ENCODE results near the gene PAPOLA.

DNA sequence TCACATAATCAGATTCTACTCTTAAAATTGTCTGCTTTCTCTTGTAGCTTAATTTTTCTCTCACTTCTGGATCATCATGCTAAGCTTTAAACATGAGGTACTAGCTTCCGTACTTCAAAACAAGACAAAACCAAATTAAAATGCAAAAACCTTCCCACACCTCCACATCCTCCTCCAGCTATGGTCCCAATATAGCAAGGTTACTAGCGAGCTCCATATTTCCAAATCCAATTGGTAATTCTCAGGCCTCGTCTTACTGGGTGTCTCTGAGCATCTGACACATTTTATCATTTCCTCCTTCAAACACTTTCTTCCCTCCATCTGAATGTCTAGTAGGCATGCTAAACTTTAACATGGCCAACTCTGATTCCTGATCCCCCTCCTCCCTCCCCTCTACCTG lies 7.9 kb upstream of the PAPOLA start:
- TF ChIP-seq, protein P1, sequence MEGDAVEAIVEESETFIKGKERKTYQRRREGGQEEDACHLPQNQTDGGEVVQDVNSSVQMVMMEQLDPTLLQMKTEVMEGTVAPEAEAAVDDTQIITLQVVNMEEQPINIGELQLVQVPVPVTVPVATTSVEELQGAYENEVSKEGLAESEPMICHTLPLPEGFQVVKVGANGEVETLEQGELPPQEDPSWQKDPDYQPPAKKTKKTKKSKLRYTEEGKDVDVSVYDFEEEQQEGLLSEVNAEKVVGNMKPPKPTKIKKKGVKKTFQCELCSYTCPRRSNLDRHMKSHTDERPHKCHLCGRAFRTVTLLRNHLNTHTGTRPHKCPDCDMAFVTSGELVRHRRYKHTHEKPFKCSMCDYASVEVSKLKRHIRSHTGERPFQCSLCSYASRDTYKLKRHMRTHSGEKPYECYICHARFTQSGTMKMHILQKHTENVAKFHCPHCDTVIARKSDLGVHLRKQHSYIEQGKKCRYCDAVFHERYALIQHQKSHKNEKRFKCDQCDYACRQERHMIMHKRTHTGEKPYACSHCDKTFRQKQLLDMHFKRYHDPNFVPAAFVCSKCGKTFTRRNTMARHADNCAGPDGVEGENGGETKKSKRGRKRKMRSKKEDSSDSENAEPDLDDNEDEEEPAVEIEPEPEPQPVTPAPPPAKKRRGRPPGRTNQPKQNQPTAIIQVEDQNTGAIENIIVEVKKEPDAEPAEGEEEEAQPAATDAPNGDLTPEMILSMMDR (IDR thresholded peaks at IDR 0.05; ENCODE audit: insufficient read depth, low read length, poor library complexity, severe bottlenecking): no peak
- no peak for TF ChIP-seq EZH2phosphoT487 (conservative IDR thresholded peaks at IDR 0.05; ENCODE audit: low read length)
